ENCODE data around the gene PCK2.

The PCK2 gene

GRCh38 chr14:24151404-24152080, 57.4 kb downstream of the PCK2 start:
- no peak for DNase-seq (ENCODE audit: low read depth, low spot score)

Data from iPS DF 19.7 (cell line).